ENCODE results near the gene ORC2. TPM values are rescaled to one million over a fixed set of nuclear protein-coding genes. Genes with fewer than 3 reads are reported as not detected.

Gene ORC2
- 24.0 and 25.5 TPM in 2 replicates for total RNA-seq
- long read RNA-seq, full-length matches to known transcripts = 13 of 34 reads
- long read RNA-seq, partial matches to known transcripts = 7 of 34 reads
- long read RNA-seq, other reads (novel, unspliced or antisense) = 14 of 34 reads

- peaks cover 4% of the 10 kb centered on the region for H3K36me3 Mint-ChIP-seq (ENCODE audit: unreplicated experiment)
- DNase-seq (ENCODE audit: extremely low spot score, unreplicated experiment) = peak; percentile 97
- H3K27ac Mint-ChIP-seq (ENCODE audit: unreplicated experiment) = peak within 1 kb of the TSS; percentile 98
- no peaks in the 10 kb centered on the region for H3K9me3 Mint-ChIP-seq (ENCODE audit: unreplicated experiment)
- peaks cover 41% of the 10 kb centered on the region for H3K4me1 Mint-ChIP-seq (ENCODE audit: unreplicated experiment)
- no peaks in the 10 kb centered on the region for H3K27me3 Mint-ChIP-seq (ENCODE audit: unreplicated experiment)
- H3K4me3 Mint-ChIP-seq (ENCODE audit: unreplicated experiment) = peak within 1 kb of the TSS; percentile 98
- TF ChIP-seq, protein P1, sequence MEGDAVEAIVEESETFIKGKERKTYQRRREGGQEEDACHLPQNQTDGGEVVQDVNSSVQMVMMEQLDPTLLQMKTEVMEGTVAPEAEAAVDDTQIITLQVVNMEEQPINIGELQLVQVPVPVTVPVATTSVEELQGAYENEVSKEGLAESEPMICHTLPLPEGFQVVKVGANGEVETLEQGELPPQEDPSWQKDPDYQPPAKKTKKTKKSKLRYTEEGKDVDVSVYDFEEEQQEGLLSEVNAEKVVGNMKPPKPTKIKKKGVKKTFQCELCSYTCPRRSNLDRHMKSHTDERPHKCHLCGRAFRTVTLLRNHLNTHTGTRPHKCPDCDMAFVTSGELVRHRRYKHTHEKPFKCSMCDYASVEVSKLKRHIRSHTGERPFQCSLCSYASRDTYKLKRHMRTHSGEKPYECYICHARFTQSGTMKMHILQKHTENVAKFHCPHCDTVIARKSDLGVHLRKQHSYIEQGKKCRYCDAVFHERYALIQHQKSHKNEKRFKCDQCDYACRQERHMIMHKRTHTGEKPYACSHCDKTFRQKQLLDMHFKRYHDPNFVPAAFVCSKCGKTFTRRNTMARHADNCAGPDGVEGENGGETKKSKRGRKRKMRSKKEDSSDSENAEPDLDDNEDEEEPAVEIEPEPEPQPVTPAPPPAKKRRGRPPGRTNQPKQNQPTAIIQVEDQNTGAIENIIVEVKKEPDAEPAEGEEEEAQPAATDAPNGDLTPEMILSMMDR (IDR thresholded peaks at IDR 0.05) = peak; percentile 72
Observed at GRCh38 chr2:200963124-200963917, at the start of gene ORC2. ORC2 (minus strand) TSS chr2:200963660; CDS start chr2:200958123, 5,537 bp downstream.

DNA sequence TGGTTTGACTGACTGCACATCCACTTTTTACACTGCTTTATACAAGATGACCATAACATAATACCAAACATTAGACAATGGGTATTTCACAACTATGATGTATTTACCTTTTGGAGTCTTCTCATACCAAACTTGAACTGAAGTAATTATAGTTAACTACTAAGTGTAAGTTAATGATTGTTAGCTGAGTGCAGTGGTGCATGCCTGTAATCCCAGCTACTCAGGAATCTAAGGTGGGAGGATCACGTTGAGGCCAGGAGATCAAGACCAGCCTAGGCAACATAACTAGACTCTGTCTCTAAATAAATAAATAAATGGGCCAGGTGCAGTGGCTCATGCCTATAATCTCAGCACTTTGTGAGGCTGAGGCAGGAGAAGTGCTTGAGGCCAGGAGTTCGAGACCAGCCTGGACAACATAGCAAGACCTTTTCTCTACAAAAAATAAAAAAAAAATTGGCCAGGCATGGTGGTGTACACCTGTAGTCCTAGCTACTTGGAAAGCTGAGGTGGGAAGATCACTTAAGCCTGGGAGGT is 44.9 kb upstream of the ORC2 start:
- Mint-ChIP-seq H3K36me3 (ENCODE audit: unreplicated experiment) (peaks cover 13% of the 10 kb centered on the region), H3K4me3 (ENCODE audit: unreplicated experiment) (no peak overlapping the region), H3K27ac (ENCODE audit: unreplicated experiment) (no peak overlapping the region), H3K4me1 (ENCODE audit: unreplicated experiment) (no peaks in the 10 kb centered on the region), H3K27me3 (ENCODE audit: unreplicated experiment) (no peaks in the 10 kb centered on the region), H3K9me3 (ENCODE audit: unreplicated experiment) (no peaks in the 10 kb centered on the region)
- TF ChIP-seq, protein P1 (IDR thresholded peaks at IDR 0.05) = no peak
- DNase-seq (ENCODE audit: extremely low spot score, unreplicated experiment) = no peak

GRCh38 chr2:201007584-201007998 is 44.1 kb upstream of the ORC2 start:
- no peaks in the 10 kb centered on the region for H3K9me3 Mint-ChIP-seq (ENCODE audit: unreplicated experiment)
- peaks cover 16% of the 10 kb centered on the region for H3K36me3 Mint-ChIP-seq (ENCODE audit: unreplicated experiment)
- DNase-seq (ENCODE audit: extremely low spot score, unreplicated experiment) = no peak
- H3K27me3 Mint-ChIP-seq (ENCODE audit: unreplicated experiment) = no peaks in the 10 kb centered on the region
- no peak overlapping the region for H3K27ac Mint-ChIP-seq (ENCODE audit: unreplicated experiment)
- no peak overlapping the region for H3K4me3 Mint-ChIP-seq (ENCODE audit: unreplicated experiment)
- TF ChIP-seq, protein P1 (IDR thresholded peaks at IDR 0.05) = no peak
- no peaks in the 10 kb centered on the region for H3K4me1 Mint-ChIP-seq (ENCODE audit: unreplicated experiment)

- TF ChIP-seq, protein P1 (IDR thresholded peaks at IDR 0.05) = no peak
- no peak for DNase-seq (ENCODE audit: extremely low spot score, unreplicated experiment)
- H3K9me3 Mint-ChIP-seq (ENCODE audit: unreplicated experiment) = no peaks in the 10 kb centered on the region
- H3K36me3 Mint-ChIP-seq (ENCODE audit: unreplicated experiment) = peaks cover 16% of the 10 kb centered on the region
- no peaks in the 10 kb centered on the region for H3K27me3 Mint-ChIP-seq (ENCODE audit: unreplicated experiment)
- no peak overlapping the region for H3K4me3 Mint-ChIP-seq (ENCODE audit: unreplicated experiment)
- H3K4me1 Mint-ChIP-seq (ENCODE audit: unreplicated experiment) = no peaks in the 10 kb centered on the region
- no peak overlapping the region for H3K27ac Mint-ChIP-seq (ENCODE audit: unreplicated experiment)
Observed at GRCh38 chr2:201006704-201007103, 43.2 kb upstream of the ORC2 start.

GRCh38 chr2:201004370-201004769 is 40.9 kb upstream of the ORC2 start:
- peaks cover 20% of the 10 kb centered on the region for H3K36me3 Mint-ChIP-seq (ENCODE audit: unreplicated experiment)
- no peaks in the 10 kb centered on the region for H3K4me1 Mint-ChIP-seq (ENCODE audit: unreplicated experiment)
- H3K27me3 Mint-ChIP-seq (ENCODE audit: unreplicated experiment) = no peaks in the 10 kb centered on the region
- no peak overlapping the region for H3K4me3 Mint-ChIP-seq (ENCODE audit: unreplicated experiment)
- no peak for DNase-seq (ENCODE audit: extremely low spot score, unreplicated experiment)
- TF ChIP-seq, protein P1 (IDR thresholded peaks at IDR 0.05) = no peak
- no peak overlapping the region for H3K27ac Mint-ChIP-seq (ENCODE audit: unreplicated experiment)
- H3K9me3 Mint-ChIP-seq (ENCODE audit: unreplicated experiment) = no peaks in the 10 kb centered on the region

Measured in osteocyte (in vitro differentiated cells).